Stimulated activated CD8-positive, alpha-beta memory T cell treated with anti-CD3 and anti-CD28 coated beads, Interleukin-4, amount 100 ng/mL, for 48 hours (primary cell): ENCODE results near the gene SMARCC1.

Source experiments
- DNase-seq: peaks from one replicate; pipeline ENCODE4 v3.0.0-alpha.2; 2020

Gene SMARCC1

DNA sequence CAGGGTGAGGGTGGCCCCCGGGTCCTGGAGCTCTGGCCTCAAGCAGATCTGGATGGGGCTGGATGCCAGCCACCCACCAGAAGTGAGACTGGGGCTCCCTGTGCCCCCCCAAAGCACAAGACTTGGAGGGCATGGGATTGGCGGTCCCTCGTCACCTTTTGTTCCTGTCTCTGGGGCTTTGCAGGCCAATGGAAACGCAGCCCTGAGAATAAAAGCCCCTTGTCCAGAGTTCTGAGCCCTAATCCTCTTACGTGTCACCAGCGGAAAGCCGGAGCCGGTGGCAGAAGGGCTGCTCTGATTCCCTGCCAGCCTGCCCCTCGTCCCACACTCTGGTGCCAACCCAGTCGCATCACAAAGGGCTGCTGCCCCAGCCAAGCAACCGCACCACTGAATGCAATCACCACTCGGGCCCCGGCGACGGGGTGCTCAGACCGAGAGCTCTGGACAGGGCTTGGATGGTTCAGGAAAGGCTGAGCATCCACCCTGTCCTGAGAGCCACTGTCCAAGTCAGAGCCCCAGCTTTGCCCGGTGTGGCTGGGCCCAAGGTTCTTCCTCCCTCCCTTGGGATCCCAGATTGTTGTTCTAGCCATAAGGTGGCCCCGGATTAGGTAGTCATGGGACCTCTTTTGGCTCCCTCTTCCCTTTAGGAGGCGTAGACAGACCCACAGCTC is 245.3 kb downstream of the SMARCC1 start:
- no peak for DNase-seq
